ENCODE data around the gene CTNNBL1. TPM values are rescaled to one million over a fixed set of nuclear protein-coding genes. Genes with fewer than 3 reads are reported as not detected.

CTNNBL1 gene
- polyA plus RNA-seq, 4 donors, result 36.2 to 66.5 (median 50.1) TPM

GRCh38 chr20:37863289-37863688, 169.5 kb downstream of the CTNNBL1 start:
- Histone ChIP-seq H3K27me3 (ENCODE audit: control insufficient read depth in 3 of 3, insufficient read depth in 3 of 3, low read length in 3 of 3) (no peaks in the 10 kb centered on the region), H3K36me3 (ENCODE audit: control insufficient read depth in 3 of 3, insufficient read depth in 2 of 3, low read depth in 1 of 3, low read length in 3 of 3) (peaks cover 7 to 51% (median 10%) of the 10 kb centered on the region in 3 donors), H3K27ac (ENCODE audit: low read depth in 1 of 3, low read length in 2 of 3) (no peak overlapping the region), H3K4me3 (ENCODE audit: low read depth in 1 of 3, low read length in 3 of 3) (no peak overlapping the region), H3K4me1 (ENCODE audit: control insufficient read depth in 3 of 3, insufficient read depth in 2 of 3, low read depth in 1 of 3, low read length in 2 of 3) (no peaks in the 10 kb centered on the region), H3K9me3 (ENCODE audit: control insufficient read depth in 2 of 2, insufficient read depth in 1 of 2, low read depth in 1 of 2, low read length in 1 of 2) (peaks cover 0 to 3% of the 10 kb centered on the region in 2 donors)
- no peak for DNase-seq
- no peak for FAIRE-seq
- 90 to 98% (median 95%) methylated on average over 5 of the region's 5 CpGs for WGBS, 3 donors

- Histone ChIP-seq H3K9me3 (ENCODE audit: control insufficient read depth in 2 of 2, insufficient read depth in 1 of 2, low read depth in 1 of 2, low read length in 1 of 2) (peaks cover 0 to 3% of the 10 kb centered on the region in 2 donors), H3K27ac (ENCODE audit: low read depth in 1 of 3, low read length in 2 of 3) (no peak overlapping the region), H3K27me3 (ENCODE audit: control insufficient read depth in 3 of 3, insufficient read depth in 3 of 3, low read length in 3 of 3) (no peaks in the 10 kb centered on the region), H3K36me3 (ENCODE audit: control insufficient read depth in 3 of 3, insufficient read depth in 2 of 3, low read depth in 1 of 3, low read length in 3 of 3) (peaks cover 7 to 53% (median 10%) of the 10 kb centered on the region in 3 donors), H3K4me1 (ENCODE audit: control insufficient read depth in 3 of 3, insufficient read depth in 2 of 3, low read depth in 1 of 3, low read length in 2 of 3) (no peaks in the 10 kb centered on the region), H3K4me3 (ENCODE audit: low read depth in 1 of 3, low read length in 3 of 3) (no peak overlapping the region)
- 77 to 81% (median 80%) methylated on average over 8 of the region's 8 CpGs for WGBS, 3 donors
- DNase-seq (no peak), FAIRE-seq (no peak)
These were observed 170.5 kb downstream of the CTNNBL1 start for GRCh38 chr20:37864298-37864697.

GRCh38 chr20:37866051-37866450, 172.2 kb downstream of the CTNNBL1 start:
- H3K27me3 ChIP-seq (ENCODE audit: control insufficient read depth in 3 of 3, insufficient read depth in 3 of 3, low read length in 3 of 3), result no peaks in the 10 kb centered on the region
- no peak overlapping the region for H3K4me3 ChIP-seq (ENCODE audit: low read depth in 1 of 3, low read length in 3 of 3)
- WGBS, 3 donors, result 94 to 98% (median 96%) methylated on average over 10 of the region's 10 CpGs
- no peak overlapping the region for H3K27ac ChIP-seq (ENCODE audit: low read depth in 1 of 3, low read length in 2 of 3)
- no peaks in the 10 kb centered on the region for H3K4me1 ChIP-seq (ENCODE audit: control insufficient read depth in 3 of 3, insufficient read depth in 2 of 3, low read depth in 1 of 3, low read length in 2 of 3)
- DNase-seq (no peak), FAIRE-seq (no peak)
- H3K36me3 ChIP-seq (ENCODE audit: control insufficient read depth in 3 of 3, insufficient read depth in 2 of 3, low read depth in 1 of 3, low read length in 3 of 3), result peaks cover 2 to 62% (median 11%) of the 10 kb centered on the region in 3 donors
- no peaks in the 10 kb centered on the region for H3K9me3 ChIP-seq (ENCODE audit: control insufficient read depth in 2 of 2, insufficient read depth in 1 of 2, low read depth in 1 of 2, low read length in 1 of 2)

DNA sequence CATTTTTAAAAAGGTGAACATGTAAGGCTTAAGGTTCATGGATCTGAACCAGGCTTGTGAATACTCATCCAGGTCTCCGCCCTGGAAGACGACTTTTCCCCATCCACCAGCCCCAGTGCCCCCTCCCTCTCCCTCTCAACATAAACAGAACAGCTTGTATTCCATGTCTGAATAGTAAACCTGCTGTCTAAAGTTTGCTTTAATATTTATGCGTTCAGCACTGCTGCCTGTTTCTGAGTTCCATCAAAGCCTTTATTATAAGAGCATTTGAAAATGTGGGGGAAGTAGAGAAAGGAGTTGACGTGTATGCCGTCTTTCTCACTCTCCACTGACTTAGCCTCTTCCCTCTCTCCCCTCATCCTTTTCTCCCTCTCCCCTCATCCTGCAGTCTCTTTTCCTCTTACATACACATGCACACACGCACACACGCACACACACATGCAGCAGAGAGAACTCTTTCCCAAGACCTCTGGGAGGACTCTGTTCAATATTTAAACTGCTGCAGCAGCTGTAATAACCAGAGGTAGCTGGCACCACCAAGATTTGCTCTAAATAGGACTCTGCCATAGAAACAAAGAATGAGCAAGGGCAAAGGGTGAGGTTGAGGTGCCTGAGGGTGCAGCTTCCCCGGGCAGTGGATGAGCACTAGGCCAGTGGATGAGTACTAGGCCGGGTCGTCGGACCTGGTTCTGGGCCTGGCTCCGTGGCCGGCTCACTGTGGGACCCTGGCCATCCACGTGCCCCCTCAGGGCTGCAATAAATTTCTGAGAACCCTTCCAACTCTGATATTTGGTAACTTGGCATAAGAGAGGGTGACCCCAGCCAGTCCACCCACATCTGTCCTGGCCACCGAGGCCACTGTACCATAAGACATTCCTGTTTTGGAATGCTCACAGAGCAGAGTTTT, 173.7 kb downstream of the CTNNBL1 start:
- H3K27me3 ChIP-seq (ENCODE audit: control insufficient read depth in 3 of 3, insufficient read depth in 3 of 3, low read length in 3 of 3), result no peaks in the 10 kb centered on the region
- H3K9me3 ChIP-seq (ENCODE audit: control insufficient read depth in 2 of 2, insufficient read depth in 1 of 2, low read depth in 1 of 2, low read length in 1 of 2), result no peaks in the 10 kb centered on the region
- no peaks in the 10 kb centered on the region for H3K4me1 ChIP-seq (ENCODE audit: control insufficient read depth in 3 of 3, insufficient read depth in 2 of 3, low read depth in 1 of 3, low read length in 2 of 3)
- no peak overlapping the region for H3K27ac ChIP-seq (ENCODE audit: low read depth in 1 of 3, low read length in 2 of 3)
- no peak for DNase-seq
- peaks cover 9 to 67% (median 10%) of the 10 kb centered on the region in 3 donors for H3K36me3 ChIP-seq (ENCODE audit: control insufficient read depth in 3 of 3, insufficient read depth in 2 of 3, low read depth in 1 of 3, low read length in 3 of 3)
- no peak overlapping the region for H3K4me3 ChIP-seq (ENCODE audit: low read depth in 1 of 3, low read length in 3 of 3)
- 85 to 91% (median 85%) methylated on average over 15 of the region's 15 CpGs for WGBS, 3 donors
- FAIRE-seq, result no peak

DNA sequence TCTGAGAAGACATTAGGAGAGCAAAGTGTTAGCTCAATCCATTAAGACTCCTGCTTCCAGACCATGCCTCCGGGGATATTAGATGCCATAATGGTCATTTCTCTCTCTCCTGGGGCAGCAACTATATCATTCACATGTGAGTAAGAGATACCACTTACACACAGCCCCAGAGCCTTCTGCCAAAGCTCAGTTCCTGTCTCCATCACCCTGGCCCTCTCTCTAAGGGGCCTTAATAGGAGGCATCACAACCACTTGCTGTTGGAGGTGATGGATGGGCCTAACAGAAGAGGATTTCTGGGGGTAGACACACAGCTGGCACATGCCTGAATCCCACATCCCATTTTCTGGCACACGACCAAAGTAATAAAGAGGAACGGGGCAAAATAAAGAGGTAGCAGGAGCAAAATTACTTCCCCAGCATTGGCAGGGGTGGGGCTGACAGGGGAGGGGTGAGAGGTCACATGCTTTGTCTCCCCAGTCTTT, 175.1 kb downstream of the CTNNBL1 start:
- H3K36me3 ChIP-seq (ENCODE audit: control insufficient read depth in 3 of 3, insufficient read depth in 2 of 3, low read depth in 1 of 3, low read length in 3 of 3), result peaks cover 9 to 66% (median 13%) of the 10 kb centered on the region in 3 donors
- no peaks in the 10 kb centered on the region for H3K9me3 ChIP-seq (ENCODE audit: control insufficient read depth in 2 of 2, insufficient read depth in 1 of 2, low read depth in 1 of 2, low read length in 1 of 2)
- FAIRE-seq, result no peak
- no peak overlapping the region for H3K4me3 ChIP-seq (ENCODE audit: low read depth in 1 of 3, low read length in 3 of 3)
- no peaks in the 10 kb centered on the region for H3K4me1 ChIP-seq (ENCODE audit: control insufficient read depth in 3 of 3, insufficient read depth in 2 of 3, low read depth in 1 of 3, low read length in 2 of 3)
- no peak overlapping the region for H3K27ac ChIP-seq (ENCODE audit: low read depth in 1 of 3, low read length in 2 of 3)
- DNase-seq, result no peak
- no peaks in the 10 kb centered on the region for H3K27me3 ChIP-seq (ENCODE audit: control insufficient read depth in 3 of 3, insufficient read depth in 3 of 3, low read length in 3 of 3)
- 59 to 77% (median 68%) methylated on average over 3 of the region's 3 CpGs for WGBS, 3 donors

DNA sequence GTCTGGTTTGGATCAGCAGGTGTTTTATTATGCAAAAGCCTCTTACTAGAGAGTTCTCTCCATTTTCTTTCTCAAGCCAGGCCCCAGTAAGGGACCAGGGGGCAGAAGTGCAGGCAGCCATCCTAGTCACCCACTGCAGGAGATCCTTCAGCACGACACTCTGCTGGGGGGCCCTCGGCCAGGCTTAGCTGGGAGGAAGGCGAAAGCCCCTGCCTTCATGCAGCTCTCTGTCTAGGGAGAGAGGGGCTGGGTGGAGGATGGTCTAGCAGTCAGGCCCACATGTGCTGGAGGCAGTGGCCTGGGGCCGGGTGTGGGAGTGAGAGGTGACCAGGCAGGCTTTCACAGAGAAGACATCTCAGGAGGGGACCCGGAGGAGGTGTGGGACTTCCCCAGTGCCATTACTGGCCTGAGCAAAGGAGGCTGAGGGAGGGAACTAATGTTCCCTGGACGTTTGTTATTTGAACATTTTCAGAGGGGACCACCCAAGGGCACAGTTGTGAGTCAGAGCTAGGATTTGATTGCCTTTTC, 175.6 kb downstream of the CTNNBL1 start:
- WGBS, 3 donors, result 81 to 88% (median 85%) methylated on average over 6 of the region's 6 CpGs
- no peak for FAIRE-seq

DNA sequence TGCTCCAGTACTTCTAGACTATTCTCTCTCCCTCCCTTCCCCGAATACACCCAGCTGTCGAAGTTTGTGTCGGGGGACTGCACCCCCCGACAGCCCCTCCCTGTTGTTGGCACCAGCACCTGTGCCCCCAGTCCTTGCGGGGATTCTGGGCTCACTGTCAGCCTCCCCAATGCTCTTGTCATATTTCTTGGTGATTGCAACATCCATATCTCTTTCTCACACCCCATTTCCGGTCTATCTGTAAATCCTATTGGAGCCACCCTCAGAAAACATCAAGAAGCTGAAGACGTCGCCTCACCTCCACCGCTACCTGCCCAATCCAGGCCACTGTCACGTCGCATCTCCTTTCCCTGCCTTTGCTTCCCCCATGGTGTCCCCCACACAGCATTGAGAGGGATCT, 176.5 kb downstream of the CTNNBL1 start:
- H3K27ac ChIP-seq (ENCODE audit: low read depth in 1 of 3, low read length in 2 of 3), result no peak overlapping the region
- H3K36me3 ChIP-seq (ENCODE audit: control insufficient read depth in 3 of 3, insufficient read depth in 2 of 3, low read depth in 1 of 3, low read length in 3 of 3), result peaks cover 9 to 65% (median 13%) of the 10 kb centered on the region in 3 donors
- no peaks in the 10 kb centered on the region for H3K4me1 ChIP-seq (ENCODE audit: control insufficient read depth in 3 of 3, insufficient read depth in 2 of 3, low read depth in 1 of 3, low read length in 2 of 3)
- DNase-seq, result no peak
- FAIRE-seq, result no peak
- 86 to 90% (median 89%) methylated on average over 11 of the region's 11 CpGs for WGBS, 3 donors
- H3K4me3 ChIP-seq (ENCODE audit: low read depth in 1 of 3, low read length in 3 of 3), result no peak overlapping the region
- no peaks in the 10 kb centered on the region for H3K9me3 ChIP-seq (ENCODE audit: control insufficient read depth in 2 of 2, insufficient read depth in 1 of 2, low read depth in 1 of 2, low read length in 1 of 2)
- H3K27me3 ChIP-seq (ENCODE audit: control insufficient read depth in 3 of 3, insufficient read depth in 3 of 3, low read length in 3 of 3), result no peaks in the 10 kb centered on the region

More for the DNA sequence above, 175.6 kb downstream of the CTNNBL1 start:
- Histone ChIP-seq H3K4me3 (ENCODE audit: low read depth in 1 of 3, low read length in 3 of 3) (no peak overlapping the region), H3K27me3 (ENCODE audit: control insufficient read depth in 3 of 3, insufficient read depth in 3 of 3, low read length in 3 of 3) (no peaks in the 10 kb centered on the region), H3K27ac (ENCODE audit: low read depth in 1 of 3, low read length in 2 of 3) (no peak overlapping the region), H3K36me3 (ENCODE audit: control insufficient read depth in 3 of 3, insufficient read depth in 2 of 3, low read depth in 1 of 3, low read length in 3 of 3) (peaks cover 9 to 69% (median 13%) of the 10 kb centered on the region in 3 donors), H3K9me3 (ENCODE audit: control insufficient read depth in 2 of 2, insufficient read depth in 1 of 2, low read depth in 1 of 2, low read length in 1 of 2) (no peaks in the 10 kb centered on the region), H3K4me1 (ENCODE audit: control insufficient read depth in 3 of 3, insufficient read depth in 2 of 3, low read depth in 1 of 3, low read length in 2 of 3) (no peaks in the 10 kb centered on the region)
- no peak for DNase-seq

DNA sequence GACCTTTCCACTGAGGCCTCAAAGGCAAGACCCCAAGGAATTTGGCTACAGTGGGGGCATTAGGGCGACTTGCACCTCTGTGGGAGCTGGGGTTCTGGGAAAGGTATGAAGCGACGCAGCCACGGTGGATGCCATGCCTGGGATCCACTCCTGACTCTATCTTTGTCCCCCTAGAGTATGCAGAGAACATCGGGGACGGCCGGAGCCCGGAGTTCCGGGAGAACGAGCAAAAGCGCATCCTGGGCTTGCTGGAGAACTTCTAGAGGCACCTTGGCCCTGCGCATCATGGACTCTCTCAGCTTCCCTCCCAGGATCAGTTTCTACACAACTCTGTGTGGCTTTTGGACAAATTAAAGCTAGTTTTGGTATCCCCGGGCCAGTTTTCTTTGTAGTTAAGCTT, 177.9 kb downstream of the CTNNBL1 start:
- Histone ChIP-seq H3K9me3 (ENCODE audit: control insufficient read depth in 2 of 2, insufficient read depth in 1 of 2, low read depth in 1 of 2, low read length in 1 of 2) (no peaks in the 10 kb centered on the region), H3K36me3 (ENCODE audit: control insufficient read depth in 3 of 3, insufficient read depth in 2 of 3, low read depth in 1 of 3, low read length in 3 of 3) (peaks cover 7 to 66% (median 13%) of the 10 kb centered on the region in 3 donors), H3K4me3 (ENCODE audit: low read depth in 1 of 3, low read length in 3 of 3) (no peak overlapping the region), H3K4me1 (ENCODE audit: control insufficient read depth in 3 of 3, insufficient read depth in 2 of 3, low read depth in 1 of 3, low read length in 2 of 3) (no peaks in the 10 kb centered on the region), H3K27ac (ENCODE audit: low read depth in 1 of 3, low read length in 2 of 3) (no peak overlapping the region), H3K27me3 (ENCODE audit: control insufficient read depth in 3 of 3, insufficient read depth in 3 of 3, low read length in 3 of 3) (no peaks in the 10 kb centered on the region)
- DNase-seq, result no peak
- 95 to 98% (median 97%) methylated on average over 13 of the region's 13 CpGs for WGBS, 3 donors
- no peak for FAIRE-seq

Measured in small intestine (tissue), 7 donors.